Stimulated activated CD4-positive, alpha-beta T cell treated with anti-CD3 and anti-CD28 coated beads, Interleukin-1b, Interleukin-23, amount 100 ng/mL, for 48 hours (primary cell): Measurements from ENCODE around the gene TNFRSF18.
"Not testable (repeated sequence)": the region's sequence is repeated elsewhere in the genome, so short reads cannot be mapped to it uniquely, and the experiment has no call there.

ENCODE experiments used
- DNase-seq: peaks from one replicate; pipeline ENCODE4 v3.0.0-alpha.2; 2020

The TNFRSF18 gene

GRCh38 chr1:1196431-1197187 lies 9.8 kb downstream of the TNFRSF18 start:
- DNase-seq = no peak

GRCh38 chr1:1195726-1196125 lies 10.7 kb downstream of the TNFRSF18 start:
- DNase-seq = not testable (repeated sequence)

DNA sequence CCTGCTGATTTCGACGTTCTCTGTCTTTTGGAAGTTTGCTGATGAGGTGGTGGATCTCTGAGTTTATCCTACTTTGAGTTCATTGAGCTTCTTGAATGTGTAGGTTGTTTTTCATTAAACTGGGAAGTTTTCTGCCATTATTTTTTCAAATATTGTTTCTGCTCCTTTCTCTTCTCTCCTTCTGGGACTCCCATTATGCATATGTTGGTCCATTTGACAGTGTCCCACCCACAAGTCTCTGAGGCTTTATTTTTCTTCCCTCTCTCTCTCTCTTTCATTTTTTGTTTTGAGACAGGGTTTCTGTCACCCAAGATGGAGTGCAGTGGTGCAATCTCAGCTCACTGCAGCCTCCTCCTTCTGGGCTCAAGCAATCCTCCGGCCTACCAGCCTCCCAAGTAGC lies 11.7 kb downstream of the TNFRSF18 start:
- no peak for DNase-seq

DNA sequence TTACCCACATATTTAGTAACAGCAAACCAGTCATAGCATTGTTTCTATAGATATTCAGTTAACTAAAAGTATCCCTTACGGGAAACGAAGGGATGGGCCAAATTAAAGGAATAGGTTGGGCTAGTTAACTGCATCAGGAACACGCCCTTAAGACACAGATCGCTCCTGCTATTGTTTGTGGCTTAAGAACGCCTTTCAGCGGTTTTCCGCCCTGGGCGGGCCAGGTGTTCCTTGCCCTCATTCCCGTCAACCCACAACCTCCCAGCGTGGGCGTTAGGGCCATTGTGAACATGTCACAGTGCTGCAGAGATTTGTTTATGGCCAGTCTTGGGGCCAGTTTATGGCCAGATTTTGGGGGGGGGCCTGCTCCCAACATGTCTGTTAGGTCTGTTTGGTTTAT lies 14.7 kb downstream of the TNFRSF18 start:
- no peak for DNase-seq

- no peak for DNase-seq
Measured at GRCh38 chr1:1189111-1189510, 17.3 kb downstream of the TNFRSF18 start.

- no peak for DNase-seq
Measured at GRCh38 chr1:1187938-1188337, 18.5 kb downstream of the TNFRSF18 start.

GRCh38 chr1:1185101-1185765 lies 21.2 kb downstream of the TNFRSF18 start:
- no peak for DNase-seq

GRCh38 chr1:1183833-1184775 lies 22.3 kb downstream of the TNFRSF18 start:
- DNase-seq = no peak

DNA sequence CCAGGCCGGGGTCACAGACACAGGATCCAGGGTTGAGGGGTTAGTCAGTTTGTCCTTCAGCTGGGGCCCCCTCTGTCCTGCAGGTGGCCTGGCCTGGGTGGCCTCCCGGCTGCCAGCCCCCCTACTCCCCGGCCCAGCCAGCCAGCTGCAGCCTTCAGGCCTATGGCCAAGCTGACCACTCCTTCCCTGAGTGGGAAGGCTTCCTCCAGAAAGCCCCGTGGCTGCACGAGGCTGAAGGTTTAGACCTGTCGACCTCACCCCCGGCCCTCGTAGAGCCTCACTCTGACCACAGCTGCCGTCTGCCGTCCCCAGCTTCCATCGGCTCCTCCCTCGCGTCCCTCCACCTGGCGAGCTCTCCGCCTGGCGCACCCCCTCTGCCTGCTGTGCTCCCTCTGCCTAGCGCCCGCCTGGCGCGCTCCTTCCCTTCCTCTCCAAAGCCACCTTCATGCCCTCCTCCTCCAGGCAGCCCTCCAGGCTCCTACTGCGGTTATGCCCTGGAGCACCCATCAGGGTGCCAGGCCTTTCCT lies 23.1 kb downstream of the TNFRSF18 start:
- DNase-seq = no peak

DNA sequence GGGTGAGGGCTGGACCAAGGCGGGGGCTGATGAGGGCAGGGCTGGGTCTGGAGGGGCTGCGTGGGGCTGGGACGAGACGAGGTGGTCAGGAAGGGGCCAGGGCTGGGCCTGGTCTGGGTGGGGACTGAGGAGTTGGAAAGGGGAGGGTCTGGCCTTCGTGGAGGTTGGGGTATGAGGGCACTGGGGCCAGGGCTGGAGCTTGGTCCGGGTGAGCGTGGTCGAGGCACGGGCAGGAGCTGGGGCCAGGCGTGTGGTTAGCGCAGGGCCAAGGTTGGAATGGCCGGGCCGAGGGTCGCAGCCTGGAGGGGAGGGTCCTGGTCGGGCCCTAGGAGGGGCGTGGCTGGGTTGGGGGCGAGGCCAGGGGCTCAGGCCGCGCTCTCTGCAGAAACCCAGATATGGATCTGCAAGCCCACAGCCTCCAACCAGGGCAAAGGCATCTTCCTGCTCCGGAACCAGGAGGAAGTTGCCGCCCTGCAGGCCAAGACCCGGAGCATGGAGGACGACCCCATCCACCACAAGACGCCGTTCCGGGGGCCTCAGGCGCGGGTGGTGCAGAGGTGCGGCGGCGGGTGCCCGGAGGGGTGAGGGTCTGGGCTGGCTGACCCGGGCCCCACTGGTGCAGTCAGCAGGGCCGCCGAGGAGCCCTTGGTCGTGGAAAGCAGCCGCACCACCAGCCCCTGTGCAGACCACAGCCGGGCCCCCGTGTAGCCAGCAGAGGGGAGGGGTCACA lies 23.7 kb downstream of the TNFRSF18 start:
- no peak for DNase-seq

DNA sequence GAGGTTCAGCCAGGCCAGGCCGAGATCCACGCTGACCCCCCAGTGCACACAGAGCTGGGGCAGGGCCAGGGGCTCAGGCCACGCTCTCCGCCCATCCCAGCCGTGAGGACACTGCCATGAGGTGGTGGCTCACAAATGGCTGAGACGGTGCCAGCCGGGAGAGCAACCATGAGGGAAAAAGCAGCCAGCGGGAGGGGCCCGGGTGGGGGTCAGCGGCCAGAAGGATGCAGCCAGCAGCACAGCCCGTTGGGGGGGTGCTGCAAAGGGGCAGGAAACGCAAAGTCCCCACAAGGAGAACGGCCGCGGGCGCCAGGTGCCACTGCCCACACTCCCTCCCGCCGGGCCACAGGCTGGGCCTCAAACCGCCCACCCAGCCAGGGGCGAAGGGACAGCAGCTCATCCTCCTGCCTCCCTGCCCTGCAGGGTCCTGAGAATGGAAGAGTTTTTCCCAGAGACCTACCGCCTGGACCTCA lies 24.4 kb downstream of the TNFRSF18 start:
- no peak for DNase-seq

DNA sequence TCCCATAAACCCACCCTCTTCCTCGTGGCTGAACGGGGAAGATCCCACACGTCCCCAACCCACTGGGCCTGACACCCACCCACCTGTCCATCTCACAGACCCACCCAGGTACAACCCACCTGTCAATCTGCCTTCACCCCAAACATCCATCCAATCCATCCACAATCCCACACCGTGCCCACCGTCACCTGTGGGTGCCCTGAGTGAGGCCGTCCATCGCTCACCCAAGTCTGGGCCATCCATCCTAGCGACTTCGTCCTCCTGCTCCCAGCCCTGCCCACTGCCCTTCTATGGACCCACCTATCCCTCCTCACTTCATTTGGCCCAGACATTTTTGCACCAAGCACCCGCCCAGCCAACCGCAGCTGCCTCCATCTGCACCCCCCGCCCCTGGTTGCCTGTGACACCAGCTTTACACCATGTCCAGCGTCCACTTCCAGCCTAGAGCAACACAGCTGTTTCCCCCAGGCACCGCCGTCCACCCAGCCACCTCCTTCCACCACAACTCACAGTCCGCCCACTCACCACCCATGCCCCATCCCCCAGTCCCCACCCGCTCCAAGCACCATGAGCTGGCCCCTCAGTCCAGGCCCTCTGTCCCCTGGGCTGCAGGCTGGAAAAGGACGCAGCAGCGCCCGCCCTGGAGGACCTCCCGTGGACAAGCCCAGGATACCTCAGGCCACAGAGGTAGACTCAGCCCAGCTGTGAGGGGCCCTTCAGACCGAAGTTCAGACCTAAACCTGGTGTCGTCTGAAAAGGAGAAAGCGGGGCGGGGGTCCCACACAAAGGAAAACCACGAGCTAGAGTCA lies 25.1 kb downstream of the TNFRSF18 start:
- no peak for DNase-seq

DNA sequence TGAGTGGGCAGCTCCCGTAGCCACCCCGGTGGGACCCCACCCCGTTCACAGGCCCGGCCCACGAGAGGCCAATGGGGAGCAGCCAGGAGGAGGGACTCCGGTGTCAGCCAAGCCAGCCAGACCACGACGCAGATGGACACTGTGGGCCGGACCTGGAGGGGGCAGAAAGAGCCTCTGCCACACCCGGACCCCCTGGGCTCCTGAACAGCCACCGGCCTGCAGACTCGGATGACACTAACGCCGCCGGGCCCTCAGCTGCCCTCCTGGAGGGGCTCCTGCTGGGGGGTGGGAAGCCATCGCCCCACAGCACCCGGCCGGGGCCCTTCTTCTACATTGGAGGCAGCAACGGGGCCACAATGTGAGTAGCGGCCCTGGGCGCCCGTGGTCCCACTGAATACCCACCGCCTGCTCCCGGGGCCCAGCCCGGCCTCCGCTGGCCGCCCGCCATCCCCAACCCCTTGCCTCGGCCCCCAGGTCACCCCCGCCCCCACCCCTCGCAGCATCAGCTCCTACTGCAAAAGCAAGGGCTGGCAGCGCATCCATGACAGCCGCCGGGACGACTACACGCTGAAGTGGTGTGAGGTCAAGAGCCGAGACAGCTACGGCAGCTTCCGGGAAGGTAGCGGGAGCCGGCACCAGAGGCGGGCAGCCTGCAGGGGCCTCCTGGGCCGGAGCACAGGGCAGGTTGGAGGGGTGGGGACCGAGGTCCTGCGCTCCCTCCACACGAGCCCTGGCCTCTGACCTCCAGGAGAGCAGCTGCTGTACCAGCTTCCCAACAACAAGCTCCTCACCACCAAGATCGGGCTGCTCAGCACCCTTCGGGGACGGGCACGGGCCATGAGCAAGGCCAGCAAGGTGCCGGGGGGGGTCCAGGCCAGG lies 26.2 kb downstream of the TNFRSF18 start:
- no peak for DNase-seq

DNA sequence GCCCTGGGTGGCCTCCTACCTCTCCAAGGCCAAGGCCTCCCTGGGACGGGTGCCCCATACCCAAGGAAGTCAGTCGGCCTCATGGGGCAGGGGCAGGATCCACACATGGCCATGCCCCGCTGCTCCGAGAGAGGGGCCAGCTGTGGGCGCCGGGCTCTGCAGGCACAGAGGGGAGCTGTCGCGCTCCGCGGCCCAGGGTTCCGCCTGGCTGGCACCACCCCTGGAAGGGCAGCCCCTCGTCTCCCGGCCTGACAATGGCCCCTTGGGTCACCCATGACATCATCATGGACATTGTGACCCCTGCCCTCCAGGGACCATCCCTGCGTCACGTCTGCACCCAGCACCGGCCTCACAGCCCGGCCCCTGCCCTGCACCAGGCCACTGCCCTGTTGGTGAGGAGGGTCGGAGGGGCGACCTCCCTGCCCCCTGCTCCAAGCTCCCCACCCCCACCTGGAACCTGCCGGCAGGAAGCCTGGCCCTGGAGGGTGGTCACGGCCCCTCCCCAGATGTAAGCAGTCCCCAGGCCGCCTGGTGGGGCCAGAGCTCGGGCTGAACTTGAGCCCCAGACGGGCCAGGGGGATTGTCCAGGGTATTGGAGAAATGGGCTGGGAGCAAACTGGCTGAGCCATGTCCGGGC lies 26.9 kb downstream of the TNFRSF18 start:
- no peak for DNase-seq

DNA sequence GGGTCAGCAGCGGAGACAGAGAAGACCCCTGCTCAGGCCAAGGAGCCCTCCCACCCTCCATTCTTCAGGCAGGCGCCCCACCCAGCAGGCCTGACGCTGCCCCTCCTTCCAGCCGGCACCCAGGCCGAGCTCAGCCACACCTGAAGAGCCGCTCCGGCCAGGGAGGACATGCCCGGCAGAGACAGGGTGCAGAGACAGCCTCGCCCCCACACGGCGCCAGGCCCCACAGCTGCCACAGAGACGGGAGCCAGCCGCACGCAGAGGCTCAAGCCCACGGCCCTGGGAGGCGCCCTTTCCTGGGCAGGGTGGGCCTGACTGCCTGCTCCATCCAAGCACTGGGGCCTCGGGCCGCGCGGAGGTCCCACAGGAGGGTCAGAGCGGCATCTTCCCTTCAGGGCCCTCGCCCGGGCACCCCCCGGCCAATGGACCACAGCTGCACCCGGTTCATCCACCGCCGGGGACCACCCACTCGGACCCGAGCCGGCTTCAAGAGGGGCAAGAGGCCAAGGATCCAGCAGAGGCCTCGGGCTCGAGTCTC lies 27.5 kb downstream of the TNFRSF18 start:
- DNase-seq = no peak

GRCh38 chr1:1177452-1178206 lies 28.8 kb downstream of the TNFRSF18 start:
- no peak for DNase-seq

DNA sequence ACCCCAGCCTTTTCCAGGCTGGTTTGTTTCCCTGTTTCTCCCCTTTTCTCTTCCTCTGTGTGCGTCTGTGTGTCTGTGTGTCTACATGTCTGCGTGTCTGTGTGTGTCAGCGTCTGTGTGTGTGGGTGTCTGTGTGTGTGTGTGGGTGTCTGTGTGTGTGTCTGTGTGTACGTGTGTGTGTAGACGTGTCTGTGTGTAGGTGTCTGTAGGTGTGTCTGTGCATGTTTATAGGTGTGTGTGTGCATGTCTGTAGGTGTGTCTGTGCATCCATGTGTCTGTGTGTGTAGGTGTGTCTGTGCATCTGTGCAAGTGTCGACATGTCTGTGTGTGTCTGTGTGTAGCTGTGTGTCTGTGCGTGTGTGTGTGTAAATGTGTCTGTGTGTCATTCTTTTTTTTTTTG lies 29.5 kb downstream of the TNFRSF18 start:
- no peak for DNase-seq

GRCh38 chr1:1176063-1176761 lies 30.2 kb downstream of the TNFRSF18 start:
- not testable (repeated sequence) for DNase-seq
